Cerebellar cortex (tissue), 1 donor: ENCODE measurements around the gene MB21D2.
A peak's percentile ranks its signal among the peaks of the same experiment; 100 is the strongest.
"Not testable (repeated sequence)": the region's sequence is repeated elsewhere in the genome, so short reads cannot be mapped to it uniquely, and the experiment has no call there.

Experiments used
- DNase-seq: peaks from one replicate; pipeline ENCODE4 v3.0.0-alpha.2; 2015; ENCODE audit warnings: low spot score

MB21D2 gene, protein sequence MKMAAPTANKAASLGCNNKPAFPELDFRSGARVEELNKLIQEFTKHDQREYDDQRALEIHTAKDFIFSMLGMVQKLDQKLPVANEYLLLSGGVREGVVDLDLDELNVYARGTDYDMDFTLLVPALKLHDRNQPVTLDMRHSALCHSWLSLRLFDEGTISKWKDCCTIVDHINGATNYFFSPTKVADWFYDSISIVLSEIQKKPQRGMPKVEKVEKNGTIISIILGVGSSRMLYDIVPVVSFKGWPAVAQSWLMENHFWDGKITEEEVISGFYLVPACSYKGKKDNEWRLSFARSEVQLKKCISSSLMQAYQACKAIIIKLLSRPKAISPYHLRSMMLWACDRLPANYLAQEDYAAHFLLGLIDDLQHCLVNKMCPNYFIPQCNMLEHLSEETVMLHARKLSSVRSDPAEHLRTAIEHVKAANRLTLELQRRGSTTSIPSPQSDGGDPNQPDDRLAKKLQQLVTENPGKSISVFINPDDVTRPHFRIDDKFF

GRCh38 chr3:192917404-192918274 is at the start of gene MB21D2:
MB21D2 (minus strand) TSS chr3:192917856; CDS start chr3:192917840, 16 bp downstream.
- DNase-seq = peak; percentile 89

DNA sequence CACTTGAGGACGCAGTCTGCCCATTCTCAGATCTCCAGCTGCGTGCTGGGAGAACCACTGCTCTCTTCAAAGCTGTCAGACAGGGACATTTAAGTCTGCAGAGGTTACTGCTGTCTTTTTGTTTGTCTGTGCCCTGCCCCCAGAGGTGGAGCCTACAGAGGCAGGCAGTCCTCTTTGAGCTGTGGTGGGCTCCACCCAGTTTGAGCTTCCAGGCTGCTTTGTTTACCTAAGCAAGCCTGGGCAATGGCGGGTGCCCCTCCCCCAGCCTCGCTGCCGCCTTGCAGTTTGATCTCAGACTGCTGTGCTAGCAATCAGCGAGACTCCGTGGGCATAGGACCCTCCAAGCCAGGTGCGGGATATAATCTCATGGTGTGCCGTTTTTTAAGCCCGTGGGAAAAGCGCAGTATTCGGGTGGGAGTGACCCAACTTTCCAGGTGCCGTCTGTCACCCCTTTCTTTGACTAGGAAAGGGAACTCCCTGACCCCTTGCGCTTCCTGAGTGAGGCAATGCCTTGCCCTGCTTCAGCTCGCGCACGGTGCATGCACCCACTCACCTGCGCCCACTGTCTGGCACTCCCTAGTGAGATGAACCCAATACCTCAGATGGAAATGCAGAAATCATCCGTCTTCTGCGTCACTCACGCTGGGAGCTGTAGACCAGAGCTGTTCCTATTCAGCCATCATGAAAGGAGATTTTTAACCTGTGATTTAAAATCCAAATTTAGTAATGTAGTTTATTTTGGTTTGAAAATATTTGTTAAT is 47.5 kb upstream of the MB21D2 start:
- not testable (repeated sequence) for DNase-seq

DNA sequence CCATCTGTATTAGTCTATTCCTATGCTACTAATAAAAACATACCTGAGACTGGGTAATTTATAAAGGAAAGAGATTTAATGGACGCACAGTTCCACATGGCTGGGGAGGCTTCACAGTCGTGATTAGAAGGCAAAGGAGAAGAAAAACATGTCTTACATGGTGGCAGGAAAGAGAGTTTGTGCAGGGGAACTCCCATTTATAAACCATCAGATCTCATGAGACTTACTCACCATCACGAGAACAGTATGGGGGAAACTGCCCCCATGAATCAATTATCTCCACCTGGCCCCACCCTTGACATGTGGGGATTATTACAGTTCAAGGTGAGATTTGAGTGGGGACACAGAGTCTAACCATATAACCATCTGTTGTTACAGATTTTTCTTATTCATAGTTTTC is 42.1 kb upstream of the MB21D2 start:
- DNase-seq = no peak

GRCh38 chr3:192958219-192958872 is 40.7 kb upstream of the MB21D2 start:
- DNase-seq = no peak

- DNase-seq = no peak
These were observed 39.9 kb upstream of the MB21D2 start for GRCh38 chr3:192957441-192958021.

- no peak for DNase-seq
These were observed 36.3 kb upstream of the MB21D2 start for GRCh38 chr3:192953926-192954325.

GRCh38 chr3:192947421-192947820 is 29.8 kb upstream of the MB21D2 start:
- DNase-seq = no peak

- no peak for DNase-seq
These were observed 25.7 kb upstream of the MB21D2 start for GRCh38 chr3:192943393-192943792.

GRCh38 chr3:192942625-192943024 is 25.0 kb upstream of the MB21D2 start:
- no peak for DNase-seq

GRCh38 chr3:192940129-192940528 is 22.5 kb upstream of the MB21D2 start:
- DNase-seq = no peak

GRCh38 chr3:192935441-192935840 is 17.8 kb upstream of the MB21D2 start:
- DNase-seq = no peak

DNA sequence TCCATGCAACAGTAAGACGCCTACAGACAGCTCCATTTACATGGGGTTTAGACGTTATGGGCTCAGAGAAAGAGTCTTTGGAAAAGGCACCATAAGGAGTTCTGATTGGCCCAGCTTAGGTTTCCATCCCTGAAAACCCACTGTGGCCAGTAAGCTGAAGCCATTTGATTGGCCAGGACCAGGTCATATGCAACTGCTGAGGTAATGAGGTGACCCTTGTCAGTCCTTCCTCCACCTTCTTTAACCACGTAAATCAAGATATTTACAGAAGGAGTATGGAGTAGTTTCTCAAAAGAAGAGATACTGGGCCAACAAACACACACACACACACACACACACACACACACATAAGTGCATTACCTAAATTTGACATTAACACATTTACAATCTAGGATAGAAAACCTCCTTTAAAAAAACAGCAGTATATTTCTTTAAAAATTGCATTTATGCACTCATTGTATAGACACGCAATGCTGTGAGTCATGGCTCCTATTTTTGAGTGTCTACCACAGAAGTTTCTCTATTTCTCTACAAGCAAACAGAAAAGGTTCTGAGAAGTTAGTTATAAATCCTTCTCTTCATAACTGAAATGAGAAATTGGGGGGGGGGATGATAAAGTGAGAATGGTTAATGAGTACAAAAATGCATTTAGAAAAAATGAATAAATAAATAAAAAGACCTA is 16.3 kb upstream of the MB21D2 start:
- no peak for DNase-seq

- no peak for DNase-seq
These were observed 15.6 kb upstream of the MB21D2 start for GRCh38 chr3:192933259-192933658.

DNA sequence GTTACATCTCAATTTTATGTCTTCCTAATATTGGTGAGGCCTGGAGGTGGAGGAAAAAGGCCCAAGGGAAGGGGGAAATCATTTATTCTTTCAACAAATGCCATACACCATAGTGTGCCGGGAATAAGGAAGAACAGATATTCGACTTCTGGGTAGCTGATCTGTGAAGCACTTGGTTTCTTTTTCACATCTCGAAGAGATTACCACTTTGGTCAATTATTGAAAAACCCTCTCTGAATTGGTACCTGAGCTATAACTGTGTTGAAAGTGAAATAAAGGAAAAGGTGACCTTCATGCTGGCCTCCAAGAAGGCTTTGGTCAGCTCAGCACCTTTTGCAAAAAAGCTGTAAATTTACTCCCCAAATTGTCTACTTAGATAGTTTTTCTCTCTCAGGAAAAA is 14.2 kb upstream of the MB21D2 start:
- no peak for DNase-seq

- no peak for DNase-seq
These were observed 12.9 kb upstream of the MB21D2 start for GRCh38 chr3:192930577-192930976.

DNA sequence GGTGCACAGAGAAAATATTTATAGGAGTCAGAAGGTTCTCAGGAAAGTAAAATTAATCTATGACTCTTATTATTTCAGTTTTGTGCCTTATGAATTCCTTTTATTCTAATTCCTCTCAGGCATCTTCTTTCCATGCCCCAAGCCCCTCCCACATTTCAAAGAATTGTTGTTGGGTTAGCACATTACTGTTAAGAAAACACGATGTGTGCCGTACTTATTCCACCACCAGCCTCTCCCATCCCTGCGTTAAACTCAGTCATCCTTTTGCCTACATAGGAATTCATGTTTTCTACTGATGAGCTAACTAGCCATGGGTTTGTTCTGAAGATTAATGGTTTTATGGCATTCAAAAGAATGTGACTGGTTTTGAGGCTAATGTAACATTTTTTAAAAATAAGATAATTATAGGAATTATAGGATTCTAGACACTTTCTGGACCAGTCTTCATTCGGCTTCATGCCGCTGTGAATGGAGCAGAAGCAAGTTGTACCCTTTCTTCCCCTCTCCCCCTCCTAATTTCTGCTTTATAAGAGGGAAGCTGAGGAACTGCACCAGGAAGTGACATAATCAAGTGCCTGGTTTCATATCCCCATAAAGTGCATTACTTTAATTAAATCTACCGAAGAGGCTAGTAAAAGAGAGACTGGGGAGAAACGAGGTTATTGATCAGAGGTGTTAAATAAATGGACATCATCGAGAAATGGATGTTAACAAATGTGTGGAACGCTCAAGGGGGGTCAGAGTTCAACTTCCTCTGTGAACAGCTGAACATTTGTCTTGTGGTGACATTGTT is 12.3 kb upstream of the MB21D2 start:
- no peak for DNase-seq

GRCh38 chr3:192929146-192929545 is 11.5 kb upstream of the MB21D2 start:
- no peak for DNase-seq

- DNase-seq = no peak
These were observed 11.1 kb upstream of the MB21D2 start for GRCh38 chr3:192928720-192929119.

DNA sequence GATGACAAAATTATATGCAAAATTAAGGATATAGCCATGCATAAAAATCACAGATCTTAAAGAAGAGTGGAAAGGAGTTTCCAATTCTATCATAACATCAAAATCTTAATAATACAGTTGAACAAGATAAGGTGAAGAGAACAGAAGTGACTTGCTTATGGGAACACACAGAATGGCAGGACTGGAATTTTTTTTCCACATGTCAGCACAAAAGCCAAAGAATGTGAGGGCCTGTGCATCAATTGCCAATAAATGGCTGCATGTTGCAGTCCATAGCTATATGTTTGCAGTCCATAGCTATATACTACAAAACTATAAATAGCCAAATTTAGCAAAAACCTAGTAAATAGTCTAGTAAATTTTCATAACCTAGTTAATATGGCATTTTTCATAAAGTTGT is 10.4 kb upstream of the MB21D2 start:
- no peak for DNase-seq

DNA sequence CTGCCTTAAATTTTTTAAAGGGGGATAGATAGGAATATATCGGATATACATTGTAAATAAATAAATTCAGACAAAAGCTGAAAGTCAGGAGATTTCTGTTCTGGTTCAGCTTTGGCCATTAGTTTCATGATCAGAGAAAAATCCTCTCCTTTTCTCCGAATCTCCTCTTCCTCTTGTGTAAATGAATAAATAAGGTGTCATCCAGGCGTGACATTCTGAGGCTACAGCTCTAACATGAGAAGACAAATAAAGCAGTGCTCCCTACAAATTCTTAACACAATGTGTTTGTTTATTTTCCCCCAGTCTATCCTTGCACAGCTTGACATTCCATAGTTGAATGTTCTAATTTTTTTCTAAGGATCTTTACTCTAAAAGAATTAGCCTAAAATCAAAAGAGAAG is 9.4 kb upstream of the MB21D2 start:
- no peak for DNase-seq
